ENCODE results near the gene CD59.
"Not testable (repeated sequence)": the region's sequence is repeated elsewhere in the genome, so short reads cannot be mapped to it uniquely, and the experiment has no call there.

Gene CD59

GRCh38 chr11:33742249-33742851 is 6.1 kb upstream of the CD59 start:
- DNase-seq, result peak; percentile 30

- no peak for DNase-seq
Measured at GRCh38 chr11:33741806-33742205, 5.6 kb upstream of the CD59 start.

- DNase-seq, result no peak
Measured at GRCh38 chr11:33737362-33737821, 1.2 kb upstream of the CD59 start.

GRCh38 chr11:33735271-33736147 is 714 bp downstream of the CD59 start:
- DNase-seq, result peak; percentile 58

- DNase-seq, result no peak
Measured at GRCh38 chr11:33734441-33735270, 1.6 kb downstream of the CD59 start.

- DNase-seq, result no peak
Measured at GRCh38 chr11:33733980-33734379, 2.2 kb downstream of the CD59 start.

GRCh38 chr11:33731723-33732531 is 4.3 kb downstream of the CD59 start:
- no peak for DNase-seq

- no peak for DNase-seq
Measured at GRCh38 chr11:33730716-33731115, 5.5 kb downstream of the CD59 start.

GRCh38 chr11:33729072-33729664 is 7.1 kb downstream of the CD59 start:
- not testable (repeated sequence) for DNase-seq

GRCh38 chr11:33727539-33727938 is 8.7 kb downstream of the CD59 start:
- not testable (repeated sequence) for DNase-seq

- no peak for DNase-seq
Measured at GRCh38 chr11:33725496-33725895, 10.7 kb downstream of the CD59 start.

- peak; percentile 73 for DNase-seq
Measured at GRCh38 chr11:33724644-33725035, 11.6 kb downstream of the CD59 start.

- peak; percentile 71 for DNase-seq
Measured at GRCh38 chr11:33723238-33723881, 12.9 kb downstream of the CD59 start.

GRCh38 chr11:33722590-33723234 is 13.5 kb downstream of the CD59 start:
- no peak for DNase-seq

GRCh38 chr11:33721984-33722383 is 14.2 kb downstream of the CD59 start:
- DNase-seq, result no peak

- DNase-seq, result no peak
Measured at GRCh38 chr11:33721426-33721825, 14.8 kb downstream of the CD59 start.

- no peak for DNase-seq
Measured at GRCh38 chr11:33719587-33719986, 16.6 kb downstream of the CD59 start.

- no peak for DNase-seq
Measured at GRCh38 chr11:33718440-33718839, 17.8 kb downstream of the CD59 start.

GRCh38 chr11:33716243-33716642 is 20.0 kb downstream of the CD59 start:
- DNase-seq, result no peak

GRCh38 chr11:33713856-33714398 is 22.3 kb downstream of the CD59 start:
- DNase-seq, result no peak
